Left renal pelvis (tissue), 4 donors: ENCODE measurements around the gene OCRL. TPM values are rescaled to one million over a fixed set of nuclear protein-coding genes. Genes with fewer than 3 reads are reported as not detected.
A peak's percentile ranks its signal among the peaks of the same experiment; 100 is the strongest.

Experiments used
- DNase-seq, 4 donors: peaks; one replicate each; pipeline ENCODE4 v3.0.0-alpha.2; 2013; ENCODE audit warnings: low read depth in 4 of 4, low spot score in 3 of 4
- polyA plus RNA-seq, 4 donors: library from polyadenylated mRNA; unstranded; fragments of 120-200 nt; gene quantifications; one replicate each; pipeline ENCODE4 v1.2.1, GENCODE V29; 2013; ENCODE audit not compliant: insufficient read length in 4 of 4

Gene OCRL
- polyA plus RNA-seq, 4 donors = 29.3 to 33.5 (median 30.6) TPM

GRCh38 chrX:129581904-129582303, 41.8 kb downstream of the OCRL start:
- DNase-seq = no peak

GRCh38 chrX:129585167-129585566, 45.1 kb downstream of the OCRL start:
- DNase-seq = no peak

GRCh38 chrX:129585691-129586090, 45.6 kb downstream of the OCRL start:
- DNase-seq = no peak

- DNase-seq = no peak
Observed at GRCh38 chrX:129586446-129586845, 46.4 kb downstream of the OCRL start.

GRCh38 chrX:129590596-129590995, 50.5 kb downstream of the OCRL start:
- no peak for DNase-seq

- DNase-seq = no peak
Observed at GRCh38 chrX:129593137-129593536, 53.1 kb downstream of the OCRL start.

- DNase-seq = no peak
Observed at GRCh38 chrX:129594781-129595180, 54.7 kb downstream of the OCRL start.

- no peak for DNase-seq
Observed at GRCh38 chrX:129596077-129596476, 56.0 kb downstream of the OCRL start.

- no peak for DNase-seq
Observed at GRCh38 chrX:129597905-129598304, 57.8 kb downstream of the OCRL start.

- DNase-seq = no peak
Observed at GRCh38 chrX:129599499-129599898, 59.4 kb downstream of the OCRL start.

GRCh38 chrX:129599996-129600395, 59.9 kb downstream of the OCRL start:
- DNase-seq = no peak

- DNase-seq = no peak
Observed at GRCh38 chrX:129600981-129601424, 60.9 kb downstream of the OCRL start.

- DNase-seq = peak in 1 of 4 donors; percentile 16
Observed at GRCh38 chrX:129606918-129607317, 66.9 kb downstream of the OCRL start.

- no peak for DNase-seq
Observed at GRCh38 chrX:129608496-129608895, 68.4 kb downstream of the OCRL start.

- DNase-seq = no peak
Observed at GRCh38 chrX:129609395-129609794, 69.3 kb downstream of the OCRL start.

GRCh38 chrX:129612396-129612795, 72.3 kb downstream of the OCRL start:
- no peak for DNase-seq

GRCh38 chrX:129613596-129613995, 73.5 kb downstream of the OCRL start:
- DNase-seq = no peak

- DNase-seq = no peak
Observed at GRCh38 chrX:129614481-129615255, 74.6 kb downstream of the OCRL start.

GRCh38 chrX:129617420-129617819, 77.4 kb downstream of the OCRL start:
- DNase-seq = no peak

- no peak for DNase-seq
Observed at GRCh38 chrX:129618997-129619396, 78.9 kb downstream of the OCRL start.

GRCh38 chrX:129622757-129623301, 82.8 kb downstream of the OCRL start:
- no peak for DNase-seq

- no peak for DNase-seq
Observed at GRCh38 chrX:129626026-129626425, 86.0 kb downstream of the OCRL start.
